Measurements from ENCODE around the gene CTRB1. TPM values are rescaled to one million over a fixed set of nuclear protein-coding genes. Genes with fewer than 3 reads are reported as not detected.

Gene CTRB1
- total and polyA plus RNA-seq, 2 of the 13 experiments (the other 11 are each of a cell fraction or from before 2014, with no cell fraction given) = not detected

DNA sequence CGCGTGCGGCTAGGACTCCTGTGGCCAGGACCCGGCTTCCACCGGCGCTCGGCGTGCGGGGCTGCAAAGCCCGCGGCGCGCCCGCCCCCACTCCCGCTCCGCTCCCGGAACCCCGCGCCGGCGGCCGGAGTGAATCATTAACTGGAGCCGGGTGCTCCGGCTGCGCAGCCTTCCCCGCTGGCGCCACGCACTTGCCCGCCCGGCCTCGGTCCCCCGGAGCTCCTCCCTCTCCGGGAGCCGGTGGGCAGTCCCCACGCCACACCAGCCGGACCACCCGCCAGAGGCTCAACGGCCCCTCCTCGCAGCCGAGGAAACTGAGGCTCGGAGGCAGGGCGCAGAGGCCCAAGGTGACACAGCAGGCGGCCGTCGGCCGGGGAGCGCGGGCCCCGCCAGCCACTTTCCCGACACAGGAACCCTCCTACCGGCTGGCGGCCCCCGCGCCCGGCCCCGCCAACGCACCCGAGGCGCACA is 32.1 kb downstream of the CTRB1 start (continued):
- TF ChIP-seq, protein P1, sequence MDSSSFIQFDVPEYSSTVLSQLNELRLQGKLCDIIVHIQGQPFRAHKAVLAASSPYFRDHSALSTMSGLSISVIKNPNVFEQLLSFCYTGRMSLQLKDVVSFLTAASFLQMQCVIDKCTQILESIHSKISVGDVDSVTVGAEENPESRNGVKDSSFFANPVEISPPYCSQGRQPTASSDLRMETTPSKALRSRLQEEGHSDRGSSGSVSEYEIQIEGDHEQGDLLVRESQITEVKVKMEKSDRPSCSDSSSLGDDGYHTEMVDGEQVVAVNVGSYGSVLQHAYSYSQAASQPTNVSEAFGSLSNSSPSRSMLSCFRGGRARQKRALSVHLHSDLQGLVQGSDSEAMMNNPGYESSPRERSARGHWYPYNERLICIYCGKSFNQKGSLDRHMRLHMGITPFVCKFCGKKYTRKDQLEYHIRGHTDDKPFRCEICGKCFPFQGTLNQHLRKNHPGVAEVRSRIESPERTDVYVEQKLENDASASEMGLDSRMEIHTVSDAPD (CRISPR knock-in tag; IDR thresholded peaks at IDR 0.05) = 0 out of 2 replicates have a peak, but pooled peaks have one; percentile 26
- TF ChIP-seq ARHGAP35 (CRISPR knock-in tag; IDR thresholded peaks at IDR 0.05; ENCODE audit: borderline replicate concordance) (peak; percentile 35; the same call in 1 of the 2 replicates), ZZZ3 (CRISPR knock-in tag; IDR thresholded peaks at IDR 0.05; ENCODE audit: borderline replicate concordance) (peak; percentile 59; the same call in 1 of the 2 replicates), ZSCAN30 (CRISPR knock-in tag; IDR thresholded peaks at IDR 0.05) (no peak), CC2D1A (CRISPR knock-in tag; IDR thresholded peaks at IDR 0.05) (no peak), ZNF616 (CRISPR knock-in tag; IDR thresholded peaks at IDR 0.05; ENCODE audit: low read depth) (no peak), SP2 (CRISPR knock-in tag; IDR thresholded peaks at IDR 0.05) (no peak), TBL1XR1 (IDR thresholded peaks at IDR 0.05; ENCODE audit: borderline replicate concordance, low read length, partially characterized antibody) (peak; percentile 43), HDAC2 (CRISPR knock-in tag; IDR thresholded peaks at IDR 0.05) (peak; percentile 11; the same call in 1 of the 2 replicates), JARID2 (CRISPR knock-in tag; IDR thresholded peaks at IDR 0.05; ENCODE audit: insufficient replicate concordance) (no peak), HOXA7 (CRISPR knock-in tag; IDR thresholded peaks at IDR 0.05) (no peak), MAFK (conservative IDR thresholded peaks at IDR 0.05 in 1 of 2, IDR thresholded peaks at IDR 0.05 in 1 of 2; ENCODE audit: low read length in 2 of 2) (no peak), XBP1 (CRISPR knock-in tag; IDR thresholded peaks at IDR 0.05) (0 out of 2 replicates have a peak, but pooled peaks have one; percentile 16), KLF16 (CRISPR knock-in tag; IDR thresholded peaks at IDR 0.05) (no peak; a peak in 1 of 4 replicates), ZKSCAN8 (CRISPR knock-in tag; IDR thresholded peaks at IDR 0.05; ENCODE audit: borderline replicate concordance) (no peak)
- TF ChIP-seq, protein P2, sequence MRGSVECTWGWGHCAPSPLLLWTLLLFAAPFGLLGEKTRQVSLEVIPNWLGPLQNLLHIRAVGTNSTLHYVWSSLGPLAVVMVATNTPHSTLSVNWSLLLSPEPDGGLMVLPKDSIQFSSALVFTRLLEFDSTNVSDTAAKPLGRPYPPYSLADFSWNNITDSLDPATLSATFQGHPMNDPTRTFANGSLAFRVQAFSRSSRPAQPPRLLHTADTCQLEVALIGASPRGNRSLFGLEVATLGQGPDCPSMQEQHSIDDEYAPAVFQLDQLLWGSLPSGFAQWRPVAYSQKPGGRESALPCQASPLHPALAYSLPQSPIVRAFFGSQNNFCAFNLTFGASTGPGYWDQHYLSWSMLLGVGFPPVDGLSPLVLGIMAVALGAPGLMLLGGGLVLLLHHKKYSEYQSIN (CRISPR knock-in tag; IDR thresholded peaks at IDR 0.05; ENCODE audit: borderline replicate concordance) = no peak
- TF ChIP-seq, protein P3, sequence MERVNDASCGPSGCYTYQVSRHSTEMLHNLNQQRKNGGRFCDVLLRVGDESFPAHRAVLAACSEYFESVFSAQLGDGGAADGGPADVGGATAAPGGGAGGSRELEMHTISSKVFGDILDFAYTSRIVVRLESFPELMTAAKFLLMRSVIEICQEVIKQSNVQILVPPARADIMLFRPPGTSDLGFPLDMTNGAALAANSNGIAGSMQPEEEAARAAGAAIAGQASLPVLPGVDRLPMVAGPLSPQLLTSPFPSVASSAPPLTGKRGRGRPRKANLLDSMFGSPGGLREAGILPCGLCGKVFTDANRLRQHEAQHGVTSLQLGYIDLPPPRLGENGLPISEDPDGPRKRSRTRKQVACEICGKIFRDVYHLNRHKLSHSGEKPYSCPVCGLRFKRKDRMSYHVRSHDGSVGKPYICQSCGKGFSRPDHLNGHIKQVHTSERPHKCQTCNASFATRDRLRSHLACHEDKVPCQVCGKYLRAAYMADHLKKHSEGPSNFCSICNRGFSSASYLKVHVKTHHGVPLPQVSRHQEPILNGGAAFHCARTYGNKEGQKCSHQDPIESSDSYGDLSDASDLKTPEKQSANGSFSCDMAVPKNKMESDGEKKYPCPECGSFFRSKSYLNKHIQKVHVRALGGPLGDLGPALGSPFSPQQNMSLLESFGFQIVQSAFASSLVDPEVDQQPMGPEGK (CRISPR knock-in tag; IDR thresholded peaks at IDR 0.05) = peak; percentile 46
- TF ChIP-seq, protein P4, sequence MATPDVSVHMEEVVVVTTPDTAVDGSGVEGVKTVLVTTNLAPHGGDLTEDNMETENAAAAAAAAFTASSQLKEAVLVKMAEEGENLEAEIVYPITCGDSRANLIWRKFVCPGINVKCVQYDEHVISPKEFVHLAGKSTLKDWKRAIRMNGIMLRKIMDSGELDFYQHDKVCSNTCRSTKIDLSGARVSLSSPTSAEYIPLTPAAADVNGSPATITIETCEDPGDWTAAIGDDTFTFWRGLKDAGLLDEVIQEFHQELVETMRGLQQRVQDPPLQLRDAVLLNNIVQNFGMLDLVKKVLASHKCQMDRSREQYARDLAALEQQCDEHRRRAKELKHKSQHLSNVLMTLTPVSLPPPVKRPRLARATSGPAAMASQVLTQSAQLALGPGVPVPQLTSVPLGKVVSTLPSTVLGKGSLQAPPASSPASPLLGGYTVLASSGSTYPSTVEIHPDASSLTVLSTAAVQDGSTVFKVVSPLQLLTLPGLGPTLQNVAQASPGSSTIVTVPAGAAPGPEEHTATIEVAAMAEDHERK (CRISPR knock-in tag; IDR thresholded peaks at IDR 0.05; ENCODE audit: low read depth) = no peak
- TF ChIP-seq, protein P5, sequence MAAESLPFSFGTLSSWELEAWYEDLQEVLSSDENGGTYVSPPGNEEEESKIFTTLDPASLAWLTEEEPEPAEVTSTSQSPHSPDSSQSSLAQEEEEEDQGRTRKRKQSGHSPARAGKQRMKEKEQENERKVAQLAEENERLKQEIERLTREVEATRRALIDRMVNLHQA (CRISPR knock-in tag; IDR thresholded peaks at IDR 0.05) = 0 out of 2 replicates have a peak, but pooled peaks have one; percentile 26
- TF ChIP-seq, protein P6, sequence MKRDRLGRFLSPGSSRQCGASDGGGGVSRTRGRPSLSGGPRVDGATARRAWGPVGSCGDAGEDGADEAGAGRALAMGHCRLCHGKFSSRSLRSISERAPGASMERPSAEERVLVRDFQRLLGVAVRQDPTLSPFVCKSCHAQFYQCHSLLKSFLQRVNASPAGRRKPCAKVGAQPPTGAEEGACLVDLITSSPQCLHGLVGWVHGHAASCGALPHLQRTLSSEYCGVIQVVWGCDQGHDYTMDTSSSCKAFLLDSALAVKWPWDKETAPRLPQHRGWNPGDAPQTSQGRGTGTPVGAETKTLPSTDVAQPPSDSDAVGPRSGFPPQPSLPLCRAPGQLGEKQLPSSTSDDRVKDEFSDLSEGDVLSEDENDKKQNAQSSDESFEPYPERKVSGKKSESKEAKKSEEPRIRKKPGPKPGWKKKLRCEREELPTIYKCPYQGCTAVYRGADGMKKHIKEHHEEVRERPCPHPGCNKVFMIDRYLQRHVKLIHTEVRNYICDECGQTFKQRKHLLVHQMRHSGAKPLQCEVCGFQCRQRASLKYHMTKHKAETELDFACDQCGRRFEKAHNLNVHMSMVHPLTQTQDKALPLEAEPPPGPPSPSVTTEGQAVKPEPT (CRISPR knock-in tag; IDR thresholded peaks at IDR 0.05; ENCODE audit: low read depth) = no peak
